ENCODE results near the gene ALS2CL. TPM values are rescaled to one million over a fixed set of nuclear protein-coding genes. Genes with fewer than 3 reads are reported as not detected.

ALS2CL gene
- total RNA-seq, 4 donors from 2014 or later: 55.8 to 68.5 (median 63.7) TPM

DNA sequence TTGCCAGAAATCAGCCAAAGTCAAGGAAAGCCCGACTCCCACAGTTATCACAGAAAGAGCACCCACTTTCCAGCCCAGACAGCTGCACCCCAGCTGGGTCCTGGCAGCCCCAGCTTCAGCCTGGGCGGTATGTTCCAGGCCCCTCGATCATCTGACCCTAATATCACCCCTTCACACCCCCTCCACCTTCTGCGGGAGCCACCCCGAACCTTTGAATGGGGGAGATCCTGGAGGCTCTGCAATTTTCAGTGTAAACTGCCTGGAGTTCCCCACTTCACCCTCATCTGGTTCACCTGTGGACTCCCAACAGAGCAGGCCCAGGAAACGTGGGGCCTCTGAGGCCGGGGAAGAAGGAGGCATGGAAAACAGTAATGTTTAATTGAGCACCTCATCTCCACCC is 18.3 kb upstream of the ALS2CL start:
- Histone ChIP-seq H3K36me3 (no peaks in the 10 kb centered on the region), H3K4me1 (no peaks in the 10 kb centered on the region), H3K9me3 (no peaks in the 10 kb centered on the region), H3K27ac (no peak overlapping the region), H3K4me3 (replicated peaks in 1 of 3) (no peak overlapping the region), H3K27me3 (no peaks in the 10 kb centered on the region)
- WGBS, 2 donors: 90 to 95% methylated on average over 6 to 7 of the region's 7 CpGs
- TF ChIP-seq, protein P1, sequence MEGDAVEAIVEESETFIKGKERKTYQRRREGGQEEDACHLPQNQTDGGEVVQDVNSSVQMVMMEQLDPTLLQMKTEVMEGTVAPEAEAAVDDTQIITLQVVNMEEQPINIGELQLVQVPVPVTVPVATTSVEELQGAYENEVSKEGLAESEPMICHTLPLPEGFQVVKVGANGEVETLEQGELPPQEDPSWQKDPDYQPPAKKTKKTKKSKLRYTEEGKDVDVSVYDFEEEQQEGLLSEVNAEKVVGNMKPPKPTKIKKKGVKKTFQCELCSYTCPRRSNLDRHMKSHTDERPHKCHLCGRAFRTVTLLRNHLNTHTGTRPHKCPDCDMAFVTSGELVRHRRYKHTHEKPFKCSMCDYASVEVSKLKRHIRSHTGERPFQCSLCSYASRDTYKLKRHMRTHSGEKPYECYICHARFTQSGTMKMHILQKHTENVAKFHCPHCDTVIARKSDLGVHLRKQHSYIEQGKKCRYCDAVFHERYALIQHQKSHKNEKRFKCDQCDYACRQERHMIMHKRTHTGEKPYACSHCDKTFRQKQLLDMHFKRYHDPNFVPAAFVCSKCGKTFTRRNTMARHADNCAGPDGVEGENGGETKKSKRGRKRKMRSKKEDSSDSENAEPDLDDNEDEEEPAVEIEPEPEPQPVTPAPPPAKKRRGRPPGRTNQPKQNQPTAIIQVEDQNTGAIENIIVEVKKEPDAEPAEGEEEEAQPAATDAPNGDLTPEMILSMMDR (IDR thresholded peaks at IDR 0.05): no peak
- no peak for TF ChIP-seq POLR2A (IDR thresholded peaks at IDR 0.05)
- intact Hi-C loops (cut with DNase I): no loop called here
- DNase-seq: no peak

DNA sequence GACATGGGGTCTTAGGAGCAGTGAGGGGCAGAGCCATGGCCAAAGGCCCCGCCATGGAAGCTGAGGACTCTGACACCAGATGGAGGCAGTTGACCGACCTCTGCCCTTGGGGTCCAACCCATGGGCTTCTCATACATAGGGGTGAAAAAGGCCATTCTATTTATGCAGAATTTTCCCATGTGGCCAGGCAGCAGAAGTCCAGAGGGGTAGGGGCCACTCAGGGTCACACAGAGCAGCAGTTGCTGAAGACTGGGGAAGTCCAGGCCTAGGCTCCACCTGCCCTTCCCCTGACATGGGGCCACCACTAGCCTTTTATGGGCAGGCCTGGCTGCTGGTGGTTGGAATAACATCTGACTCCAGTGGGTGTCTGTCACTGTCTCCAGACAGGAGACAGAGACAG is 17.8 kb upstream of the ALS2CL start:
- Histone ChIP-seq H3K36me3 (no peaks in the 10 kb centered on the region), H3K27me3 (no peaks in the 10 kb centered on the region), H3K4me3 (replicated peaks in 1 of 3) (no peak overlapping the region), H3K27ac (no peak overlapping the region), H3K4me1 (no peaks in the 10 kb centered on the region), H3K9me3 (no peaks in the 10 kb centered on the region)
- 77 to 100% methylated on average over 2 of the region's 2 CpGs for WGBS, 2 donors
- TF ChIP-seq, protein P1 (IDR thresholded peaks at IDR 0.05): no peak
- no peak for TF ChIP-seq POLR2A (IDR thresholded peaks at IDR 0.05)
- no peak for DNase-seq
- intact Hi-C loops (cut with DNase I): no loop called here

- DNase-seq: no peak
- TF ChIP-seq POLR2A (IDR thresholded peaks at IDR 0.05): no peak
- TF ChIP-seq, protein P1 (IDR thresholded peaks at IDR 0.05): no peak
- Histone ChIP-seq H3K9me3 (no peaks in the 10 kb centered on the region), H3K4me3 (replicated peaks in 1 of 3) (no peak overlapping the region), H3K27me3 (no peaks in the 10 kb centered on the region), H3K4me1 (no peaks in the 10 kb centered on the region), H3K27ac (no peak overlapping the region), H3K36me3 (no peaks in the 10 kb centered on the region)
- intact Hi-C loops (cut with DNase I): no loop called here
- WGBS, 2 donors: 92 to 95% methylated on average over 3 to 5 of the region's 6 CpGs
These were observed 17.3 kb upstream of the ALS2CL start for GRCh38 chr3:46710671-46711295.

GRCh38 chr3:46710229-46710628 is 16.8 kb upstream of the ALS2CL start:
- H3K27ac ChIP-seq: no peak overlapping the region
- 78 to 85% methylated on average over 7 of the region's 7 CpGs for WGBS, 2 donors
- H3K4me1 ChIP-seq: no peaks in the 10 kb centered on the region
- no peak overlapping the region for H3K4me3 ChIP-seq (replicated peaks in 1 of 3)
- no peaks in the 10 kb centered on the region for H3K9me3 ChIP-seq
- no peaks in the 10 kb centered on the region for H3K36me3 ChIP-seq
- H3K27me3 ChIP-seq: no peaks in the 10 kb centered on the region
- intact Hi-C loops (cut with DNase I): no loop called here
- TF ChIP-seq, protein P1 (IDR thresholded peaks at IDR 0.05): no peak
- TF ChIP-seq POLR2A (IDR thresholded peaks at IDR 0.05): no peak
- no peak for DNase-seq

DNA sequence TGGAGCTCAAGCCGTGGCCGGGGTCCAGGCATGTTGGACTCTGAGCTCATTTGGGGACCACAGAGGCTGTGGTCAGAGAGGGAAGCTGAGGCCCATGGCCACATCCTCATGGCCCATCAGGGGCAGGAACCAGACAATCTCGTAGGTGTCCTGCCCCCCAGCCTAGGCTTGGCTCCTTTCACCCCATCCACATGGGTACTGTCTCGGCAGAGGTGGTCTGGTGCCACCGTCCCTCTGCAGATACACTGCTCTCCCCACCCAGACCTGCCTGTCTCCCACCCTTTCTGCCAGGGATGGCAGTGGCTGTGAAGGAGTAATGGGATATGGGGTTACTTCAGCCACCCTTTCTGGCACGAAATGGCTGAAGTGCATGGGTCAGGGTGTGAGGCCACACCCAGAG is 16.2 kb upstream of the ALS2CL start:
- H3K4me1 ChIP-seq: no peaks in the 10 kb centered on the region
- DNase-seq: no peak
- TF ChIP-seq, protein P1 (IDR thresholded peaks at IDR 0.05): no peak
- TF ChIP-seq POLR2A (IDR thresholded peaks at IDR 0.05): no peak
- intact Hi-C loops (cut with DNase I): loop anchor here (5.0 to 10.0 kb wide), 3 partner anchors 155 to 283 kb away; partner anchors contain the start of gene MYL3
- no peaks in the 10 kb centered on the region for H3K36me3 ChIP-seq
- no peaks in the 10 kb centered on the region for H3K9me3 ChIP-seq
- no peak overlapping the region for H3K27ac ChIP-seq
- H3K27me3 ChIP-seq: no peaks in the 10 kb centered on the region
- 89 to 95% methylated on average over 6 of the region's 6 CpGs for WGBS, 2 donors
- no peak overlapping the region for H3K4me3 ChIP-seq (replicated peaks in 1 of 3)

All from thyroid gland (tissue), 4 donors.